Subcutaneous adipose tissue (tissue), 4 donors: ENCODE data around the gene KPNA6. TPM values are rescaled to one million over a fixed set of nuclear protein-coding genes. Genes with fewer than 3 reads are reported as not detected.

ENCODE experiments used
- total RNA-seq, 4 donors: library from RNA; depleted of rRNA; stranded (reverse); fragments of >200 nt; gene quantifications; one replicate each; pipeline ENCODE4 v1.1.0, GENCODE V29; 2016
- TF ChIP-seq, protein P1 (sequence below): fragments of 450-650 bp; IDR thresholded peaks from one replicate; pipeline ENCODE4 v1.5.1; 2016; ENCODE audit warnings: low read depth, mild to moderate bottlenecking, control low read depth, antibody characterized with exemption, moderate library complexity

The KPNA6 gene
- total RNA-seq, 4 donors from 2014 or later: 31.4 to 41.6 (median 33.7) TPM

DNA sequence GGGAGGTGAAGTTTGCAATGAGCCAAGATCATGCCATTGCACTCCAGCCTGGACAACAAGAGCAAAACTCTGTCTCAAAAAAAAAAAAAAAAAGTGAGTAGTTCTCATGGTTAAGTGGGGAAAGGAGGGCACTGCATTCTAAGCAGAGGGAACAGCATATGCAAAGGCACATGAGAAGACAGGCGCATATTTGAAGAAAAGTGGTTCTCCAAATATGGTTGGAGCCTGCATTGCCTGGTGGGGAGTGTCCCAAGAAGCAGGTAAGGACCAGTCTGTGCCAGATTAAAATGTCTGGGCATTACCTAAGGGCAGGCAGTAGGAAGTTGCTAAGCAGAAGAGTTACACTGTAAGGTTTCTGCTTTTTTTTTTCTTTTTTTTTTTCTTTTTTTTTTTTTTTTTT, 2.5 kb upstream of the KPNA6 start:
- TF ChIP-seq, protein P1, sequence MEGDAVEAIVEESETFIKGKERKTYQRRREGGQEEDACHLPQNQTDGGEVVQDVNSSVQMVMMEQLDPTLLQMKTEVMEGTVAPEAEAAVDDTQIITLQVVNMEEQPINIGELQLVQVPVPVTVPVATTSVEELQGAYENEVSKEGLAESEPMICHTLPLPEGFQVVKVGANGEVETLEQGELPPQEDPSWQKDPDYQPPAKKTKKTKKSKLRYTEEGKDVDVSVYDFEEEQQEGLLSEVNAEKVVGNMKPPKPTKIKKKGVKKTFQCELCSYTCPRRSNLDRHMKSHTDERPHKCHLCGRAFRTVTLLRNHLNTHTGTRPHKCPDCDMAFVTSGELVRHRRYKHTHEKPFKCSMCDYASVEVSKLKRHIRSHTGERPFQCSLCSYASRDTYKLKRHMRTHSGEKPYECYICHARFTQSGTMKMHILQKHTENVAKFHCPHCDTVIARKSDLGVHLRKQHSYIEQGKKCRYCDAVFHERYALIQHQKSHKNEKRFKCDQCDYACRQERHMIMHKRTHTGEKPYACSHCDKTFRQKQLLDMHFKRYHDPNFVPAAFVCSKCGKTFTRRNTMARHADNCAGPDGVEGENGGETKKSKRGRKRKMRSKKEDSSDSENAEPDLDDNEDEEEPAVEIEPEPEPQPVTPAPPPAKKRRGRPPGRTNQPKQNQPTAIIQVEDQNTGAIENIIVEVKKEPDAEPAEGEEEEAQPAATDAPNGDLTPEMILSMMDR: no peak

DNA sequence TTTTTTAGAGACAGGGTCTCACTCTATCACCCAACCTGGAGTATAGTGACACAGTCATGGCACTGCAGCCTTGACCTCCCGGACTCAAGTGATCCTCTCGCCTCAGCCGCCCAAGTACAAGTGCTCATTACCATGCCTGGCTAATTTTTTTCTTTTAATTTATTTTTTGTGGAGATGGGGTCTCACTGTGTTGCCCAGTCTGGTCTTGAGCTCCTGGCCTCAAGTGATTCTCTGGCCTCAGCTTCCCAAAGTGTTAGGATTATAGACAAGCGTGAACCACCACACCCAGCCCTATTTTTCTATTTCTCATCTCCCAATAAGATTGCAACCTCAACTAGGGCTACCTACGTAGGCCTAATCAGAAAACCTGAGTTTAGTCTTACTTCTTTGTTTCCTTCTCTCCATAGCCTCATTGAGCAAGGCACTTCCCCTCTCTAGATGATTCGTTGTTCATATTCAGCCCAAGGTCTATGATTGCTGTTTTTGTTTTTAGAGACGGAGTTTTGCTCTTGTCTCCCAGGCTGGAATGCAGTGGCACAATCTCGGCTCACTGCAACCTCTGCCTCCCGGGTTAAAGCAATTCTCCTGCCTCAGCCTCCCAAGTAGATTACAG, 1.1 kb upstream of the KPNA6 start:
- TF ChIP-seq, protein P1: no peak

DNA sequence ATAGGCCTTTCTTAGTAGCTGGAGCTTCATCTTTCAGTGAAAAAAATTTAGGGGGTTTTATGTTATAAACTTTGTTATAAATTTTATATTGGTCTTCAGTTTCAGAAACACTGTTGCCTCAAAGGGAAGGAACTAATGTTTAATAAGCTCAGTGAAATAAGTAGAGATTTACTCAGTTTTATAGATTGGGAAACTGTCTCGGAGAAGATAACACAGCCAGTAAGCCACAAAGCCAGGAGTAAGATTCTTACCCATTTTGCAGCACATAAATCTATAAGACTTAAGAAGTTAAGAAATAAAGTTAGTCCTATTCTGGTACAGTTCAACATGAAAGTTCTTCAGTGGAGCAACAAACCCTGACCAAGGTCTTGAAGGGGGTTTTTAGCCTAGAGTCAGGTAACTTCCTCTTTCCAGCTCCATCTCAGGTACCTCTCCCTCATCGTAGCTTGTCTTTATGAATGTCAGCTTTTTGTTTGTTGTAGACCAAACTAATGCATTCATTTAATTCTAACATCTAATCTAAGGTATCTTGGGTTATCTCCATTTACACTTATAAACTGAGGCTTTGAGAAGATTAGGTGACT, 3.3 kb downstream of the KPNA6 start:
- TF ChIP-seq, protein P1: no peak

DNA sequence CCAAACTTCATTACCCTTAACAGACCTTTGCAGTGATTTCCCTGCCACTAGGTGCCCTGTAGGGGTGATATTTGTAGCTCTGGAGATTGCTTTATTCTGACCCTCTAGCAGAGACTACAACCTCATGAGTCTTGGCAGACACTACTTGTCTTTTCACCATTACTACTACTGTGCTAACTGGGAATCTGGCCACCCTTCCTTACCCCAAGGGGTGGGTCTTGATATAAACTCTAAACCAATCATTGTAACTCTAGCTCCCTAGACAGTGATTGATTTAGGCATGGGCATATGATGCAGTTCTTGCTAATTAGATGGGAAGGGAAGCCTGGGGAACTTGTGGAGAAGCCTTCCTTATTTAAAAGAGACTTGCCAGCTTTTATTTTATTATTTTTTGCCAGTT, 3.9 kb downstream of the KPNA6 start:
- TF ChIP-seq, protein P1: no peak

DNA sequence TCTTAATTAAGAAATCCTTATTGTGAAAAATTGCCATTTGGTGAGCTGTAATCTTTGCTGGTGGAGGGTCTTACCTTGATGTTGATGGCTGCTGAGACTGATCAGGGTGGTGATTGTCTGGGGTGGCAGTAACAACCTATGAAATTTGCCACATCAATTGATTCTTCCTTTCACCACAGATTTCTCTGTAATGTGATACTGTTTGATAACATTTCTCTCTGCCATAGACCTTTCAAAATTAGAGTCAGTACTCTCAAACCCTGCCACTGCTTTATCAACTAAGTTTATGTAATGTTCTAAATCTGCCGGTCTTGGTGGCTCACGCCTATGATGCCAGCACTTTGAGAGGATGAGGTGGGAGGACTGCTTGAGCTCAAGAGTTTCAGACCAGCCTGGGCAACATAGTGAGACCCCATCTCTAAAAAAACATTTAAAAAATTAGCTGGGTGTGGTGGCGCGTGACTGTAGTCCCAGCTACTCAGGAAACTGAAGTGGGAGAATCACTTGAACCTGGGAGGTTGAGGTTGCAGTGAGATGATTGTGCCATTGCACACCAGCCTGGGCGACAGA, 5.0 kb downstream of the KPNA6 start:
- TF ChIP-seq, protein P1: no peak

DNA sequence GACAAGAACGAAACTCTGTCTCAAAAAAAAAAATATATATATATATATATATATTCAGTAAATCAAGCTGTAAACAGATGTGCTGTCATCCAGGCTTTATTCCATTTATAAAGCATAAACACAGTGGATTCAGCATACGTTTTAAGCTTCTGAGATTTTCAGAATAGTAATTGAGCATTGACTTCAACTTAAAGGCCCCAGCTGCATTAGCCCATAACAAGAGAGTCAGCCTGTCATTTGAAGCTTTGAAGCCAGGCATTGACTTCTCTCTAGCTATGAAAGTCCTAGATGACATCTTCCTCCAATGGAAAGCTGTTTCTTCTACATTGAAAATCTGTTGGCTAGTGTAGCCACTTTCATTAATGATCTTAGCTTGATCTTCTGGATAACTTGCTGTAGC, 6.6 kb downstream of the KPNA6 start:
- TF ChIP-seq, protein P1: no peak

DNA sequence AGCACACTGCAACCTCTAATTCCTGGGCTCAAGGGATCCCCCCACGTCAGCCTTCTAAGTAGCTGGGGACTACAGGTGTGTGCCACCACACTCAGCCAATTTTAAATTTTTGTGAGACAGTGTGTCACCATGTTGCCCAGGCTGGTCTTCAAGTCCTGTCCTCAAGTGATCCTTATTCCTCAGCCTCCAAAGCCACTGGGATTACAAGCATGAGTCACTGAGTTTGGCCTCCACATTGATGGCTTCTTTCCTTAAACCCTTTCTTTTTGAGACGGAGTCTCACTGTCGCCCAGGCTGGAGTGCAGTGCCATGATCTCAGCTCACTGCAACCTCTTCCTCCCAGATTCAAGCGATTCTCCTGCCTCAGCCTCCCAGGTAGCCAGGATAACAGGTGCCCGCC, 7.6 kb downstream of the KPNA6 start:
- TF ChIP-seq, protein P1: no peak
